ENCODE measurements around the gene ART3. TPM values are rescaled to one million over a fixed set of nuclear protein-coding genes. Genes with fewer than 3 reads are reported as not detected.
A peak's percentile ranks its signal among the peaks of the same experiment; 100 is the strongest.

ART3 gene
- total and polyA plus RNA-seq, 12 donors, result 38.4 to 250 (median 69.6) TPM

DNA sequence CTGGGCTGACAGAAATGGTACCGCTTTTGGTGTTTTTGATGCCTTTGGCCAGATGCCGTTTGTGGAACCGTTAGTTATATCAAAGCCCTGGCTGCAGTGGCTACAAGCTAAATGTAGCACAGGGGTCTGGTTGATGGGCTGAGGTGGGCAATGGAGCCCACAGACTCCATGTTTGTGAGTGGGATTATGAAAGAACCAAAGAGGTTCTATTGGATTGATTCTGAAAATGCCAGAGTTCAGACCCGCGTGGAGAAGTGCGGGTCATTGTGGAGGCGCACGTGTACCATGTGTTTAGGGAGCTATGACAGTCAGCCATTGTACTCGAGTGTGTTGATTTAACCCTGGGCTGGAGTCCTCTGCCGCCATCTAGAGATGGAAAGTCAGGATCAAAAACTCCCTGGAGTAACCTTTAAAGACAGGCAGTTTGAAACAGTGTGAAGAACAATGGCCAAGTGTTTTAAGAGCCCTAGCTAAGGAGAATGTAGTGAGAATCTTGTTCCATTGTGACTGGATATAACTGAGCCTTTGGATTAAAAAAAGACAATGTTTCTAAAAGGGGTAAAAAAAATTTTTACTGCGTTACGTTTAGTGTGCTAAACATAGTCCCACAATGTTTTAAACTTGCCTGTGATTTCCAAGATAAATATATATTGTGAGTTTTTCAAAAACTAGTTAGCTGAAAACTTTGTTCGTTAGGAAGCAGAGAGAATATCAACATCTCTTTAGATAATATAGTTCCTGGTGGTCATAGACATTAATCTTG lies 12.7 kb downstream of the ART3 start:
- Histone ChIP-seq H3K27ac (peak overlapping the region in 2 of 10 donors; percentile 25 to 52), H3K4me3 (peak overlapping the region in 5 of 10 donors; percentile 2 to 38 (median 26)), H3K27me3 (no peaks in the 10 kb centered on the region), H3K9me3 (no peaks in the 10 kb centered on the region), H3K4me1 (peaks cover 0 to 61% (median 19%) of the 10 kb centered on the region in 9 donors), H3K36me3 (no peaks in the 10 kb centered on the region)
- peak in 1 of 2 donors; percentile 57 for DNase-seq
- peak; percentile 75 to 90 (median 89) for ATAC-seq
- 11 to 21% methylated on average over 13 of the region's 13 CpGs for WGBS, 2 donors
- intact Hi-C loops (cut with DNase I), result loop anchor here in 4 of 10 donors (5.0 kb wide), 2 partner anchors 90 to 95 kb away; partner anchors contain the start of gene SDAD1 (in 3 of the 4)
- TF ChIP-seq, protein P1, sequence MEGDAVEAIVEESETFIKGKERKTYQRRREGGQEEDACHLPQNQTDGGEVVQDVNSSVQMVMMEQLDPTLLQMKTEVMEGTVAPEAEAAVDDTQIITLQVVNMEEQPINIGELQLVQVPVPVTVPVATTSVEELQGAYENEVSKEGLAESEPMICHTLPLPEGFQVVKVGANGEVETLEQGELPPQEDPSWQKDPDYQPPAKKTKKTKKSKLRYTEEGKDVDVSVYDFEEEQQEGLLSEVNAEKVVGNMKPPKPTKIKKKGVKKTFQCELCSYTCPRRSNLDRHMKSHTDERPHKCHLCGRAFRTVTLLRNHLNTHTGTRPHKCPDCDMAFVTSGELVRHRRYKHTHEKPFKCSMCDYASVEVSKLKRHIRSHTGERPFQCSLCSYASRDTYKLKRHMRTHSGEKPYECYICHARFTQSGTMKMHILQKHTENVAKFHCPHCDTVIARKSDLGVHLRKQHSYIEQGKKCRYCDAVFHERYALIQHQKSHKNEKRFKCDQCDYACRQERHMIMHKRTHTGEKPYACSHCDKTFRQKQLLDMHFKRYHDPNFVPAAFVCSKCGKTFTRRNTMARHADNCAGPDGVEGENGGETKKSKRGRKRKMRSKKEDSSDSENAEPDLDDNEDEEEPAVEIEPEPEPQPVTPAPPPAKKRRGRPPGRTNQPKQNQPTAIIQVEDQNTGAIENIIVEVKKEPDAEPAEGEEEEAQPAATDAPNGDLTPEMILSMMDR (IDR thresholded peaks at IDR 0.05), result peak; percentile 24 to 70 (median 57)

DNA sequence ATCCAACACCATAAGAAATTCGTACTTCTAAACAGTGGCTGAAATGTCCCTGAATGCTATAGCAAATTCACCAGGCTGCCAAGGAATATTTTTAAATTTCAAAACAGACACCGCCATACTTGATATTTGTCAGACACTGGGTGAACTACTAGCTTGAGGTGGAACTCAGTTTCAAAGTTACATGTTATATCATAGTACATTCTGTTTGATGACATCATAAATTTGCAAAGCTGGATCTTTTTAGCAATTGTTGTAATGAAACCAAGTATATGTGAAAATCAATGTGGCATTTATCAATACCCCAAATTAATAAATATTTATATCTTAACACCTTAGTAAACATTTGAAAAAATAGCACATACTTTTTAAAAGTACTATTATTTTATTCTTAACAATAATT lies 14.2 kb downstream of the ART3 start:
- H3K4me1 ChIP-seq, result peaks cover 0 to 61% (median 19%) of the 10 kb centered on the region in 9 donors
- H3K27ac ChIP-seq, result no peak overlapping the region
- H3K36me3 ChIP-seq, result no peaks in the 10 kb centered on the region
- no peak overlapping the region for H3K4me3 ChIP-seq
- H3K27me3 ChIP-seq, result no peaks in the 10 kb centered on the region
- no peaks in the 10 kb centered on the region for H3K9me3 ChIP-seq
- TF ChIP-seq, protein P1 (IDR thresholded peaks at IDR 0.05), result no peak
- intact Hi-C loops (cut with DNase I), result loop anchor here in 4 of 10 donors (5.0 kb wide), 2 partner anchors 91 to 96 kb away; partner anchors contain the start of gene SDAD1 (in 3 of the 4)
- WGBS, 2 donors, result 70 to 75% methylated on average over 2 of the region's 2 CpGs
- ATAC-seq (no peak), DNase-seq (no peak)

DNA sequence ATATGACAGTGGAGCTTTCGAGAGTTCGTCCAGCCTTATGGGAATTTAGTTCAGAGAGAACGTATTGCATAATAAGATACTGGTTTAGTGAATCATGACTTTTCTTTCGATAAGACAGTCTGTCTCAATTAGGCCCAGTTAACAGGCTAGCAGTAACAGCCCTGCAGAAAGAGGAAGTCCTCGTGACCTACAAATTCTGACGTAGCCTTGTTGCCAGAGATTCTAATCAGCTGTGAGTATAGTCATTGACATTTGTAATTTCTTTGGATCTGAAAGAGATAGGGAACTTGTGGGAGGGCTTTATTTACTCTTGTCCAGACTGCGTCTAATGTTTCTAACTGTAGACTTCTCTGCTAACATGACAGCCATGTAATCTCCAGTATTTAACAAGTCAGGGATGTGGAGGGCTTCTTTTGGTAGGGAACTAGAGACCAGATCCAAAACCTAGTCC lies 15.8 kb downstream of the ART3 start:
- Histone ChIP-seq H3K4me1 (peaks cover 0 to 49% (median 15%) of the 10 kb centered on the region in 9 donors), H3K27me3 (no peaks in the 10 kb centered on the region), H3K36me3 (no peaks in the 10 kb centered on the region), H3K9me3 (no peaks in the 10 kb centered on the region), H3K27ac (peak overlapping the region in 3 of 10 donors; percentile 8 to 66 (median 52)), H3K4me3 (no peak overlapping the region)
- peak in 1 of 2 donors; percentile 16 for DNase-seq
- intact Hi-C loops (cut with DNase I), result no loop called here
- TF ChIP-seq, protein P1 (IDR thresholded peaks at IDR 0.05), result no peak
- ATAC-seq, result peak in 7 of 8 donors; percentile 35 to 75 (median 65)
- 24 to 27% methylated on average over 7 of the region's 7 CpGs for WGBS, 2 donors

- WGBS, 2 donors, result 77 to 78% methylated on average over 2 of the region's 2 CpGs
- intact Hi-C loops (cut with DNase I), result no loop called here
- H3K4me1 ChIP-seq, result peaks cover 0 to 46% (median 15%) of the 10 kb centered on the region in 9 donors
- no peak for ATAC-seq
- no peak for DNase-seq
- H3K27me3 ChIP-seq, result no peaks in the 10 kb centered on the region
- H3K27ac ChIP-seq, result no peak overlapping the region
- H3K9me3 ChIP-seq, result no peaks in the 10 kb centered on the region
- TF ChIP-seq, protein P1 (IDR thresholded peaks at IDR 0.05), result no peak
- H3K4me3 ChIP-seq, result no peak overlapping the region
- H3K36me3 ChIP-seq, result no peaks in the 10 kb centered on the region
These were observed 16.5 kb downstream of the ART3 start for GRCh38 chr4:76091052-76091451.

Data from heart right ventricle (tissue), 16 donors.